NCI-H1417 treated with DMSO at 0.1 percent for 48 hours (cell line): Measurements from ENCODE around the gene PIP5KL1.
"Not testable (repeated sequence)": the region's sequence is repeated elsewhere in the genome, so short reads cannot be mapped to it uniquely, and the experiment has no call there.

ENCODE experiments used
- DNase-seq: peaks from one replicate; lab custom pipeline; 2025; lab: John Stamatoyannopoulos, UW

Gene PIP5KL1

GRCh38 chr9:127887792-127888191 is 42.8 kb downstream of the PIP5KL1 start:
- DNase-seq = no peak

- DNase-seq = no peak
Observed at GRCh38 chr9:127886401-127886972, 44.1 kb downstream of the PIP5KL1 start.

- no peak for DNase-seq
Observed at GRCh38 chr9:127885508-127886281, 44.9 kb downstream of the PIP5KL1 start.

GRCh38 chr9:127884976-127885490 is 45.5 kb downstream of the PIP5KL1 start:
- DNase-seq = no peak

- DNase-seq = no peak
Observed at GRCh38 chr9:127884427-127884911, 46.1 kb downstream of the PIP5KL1 start.

- no peak for DNase-seq
Observed at GRCh38 chr9:127883959-127884358, 46.6 kb downstream of the PIP5KL1 start.

GRCh38 chr9:127881715-127882114 is 48.9 kb downstream of the PIP5KL1 start:
- DNase-seq = not testable (repeated sequence)

- DNase-seq = no peak
Observed at GRCh38 chr9:127880143-127880542, 50.4 kb downstream of the PIP5KL1 start.

- DNase-seq = no peak
Observed at GRCh38 chr9:127878652-127879390, 51.8 kb downstream of the PIP5KL1 start.

- DNase-seq = no peak
Observed at GRCh38 chr9:127878001-127878651, 52.5 kb downstream of the PIP5KL1 start.

GRCh38 chr9:127877566-127877998 is 53.0 kb downstream of the PIP5KL1 start, which contains the start of gene AK1:
Gene AK1 (minus strand): TSS chr9:127877675. CDS start chr9:127874617, 3,058 bp downstream.
- peak; percentile 6 for DNase-seq

- no peak for DNase-seq
Observed at GRCh38 chr9:127876764-127877562, 53.6 kb downstream of the PIP5KL1 start.

GRCh38 chr9:127876026-127876763 is 54.4 kb downstream of the PIP5KL1 start:
- DNase-seq = no peak

- DNase-seq = no peak
Observed at GRCh38 chr9:127875306-127875966, 55.1 kb downstream of the PIP5KL1 start.

- no peak for DNase-seq
Observed at GRCh38 chr9:127874301-127875221, 56.0 kb downstream of the PIP5KL1 start.

GRCh38 chr9:127873886-127874285 is 56.7 kb downstream of the PIP5KL1 start:
- no peak for DNase-seq

GRCh38 chr9:127873223-127873691 is 57.3 kb downstream of the PIP5KL1 start:
- no peak for DNase-seq
